Prostate gland (tissue), 2 donors: ENCODE results near the gene DOK3. TPM values are rescaled to one million over a fixed set of nuclear protein-coding genes. Genes with fewer than 3 reads are reported as not detected.

Source experiments
- DNase-seq: peaks from one replicate; pipeline ENCODE4 v3.0.0-alpha.2; 2019; ENCODE audit warnings: low spot score
- H3K27ac ChIP-seq, 2 donors: fragments of 200-600 bp; sonication (generic); 2 replicates each; pipeline ENCODE4 v1.5.1; 2017 to 2019
- H3K27me3 ChIP-seq: fragments of 200-600 bp; sonication (generic); replicated peaks from 2 replicates; pipeline ENCODE4 v1.5.1; 2019; ENCODE audit not compliant: insufficient read depth
- H3K36me3 ChIP-seq, 2 donors: fragments of 200-600 bp; sonication (generic); 1 replicate in 1 of 2; 2 replicates in 1 of 2; pipeline versions ENCODE4 v1.5.1 to v1.8.1; 2017 to 2019
- H3K4me1 ChIP-seq: fragments of 200-600 bp; sonication (generic); replicated peaks from 2 replicates; pipeline ENCODE4 v1.5.1; 2019
- H3K4me3 ChIP-seq, 2 donors: fragments of 200-600 bp; sonication (generic); 2 replicates each; pipeline ENCODE4 v1.5.1; 2017 to 2019
- H3K9me3 ChIP-seq: fragments of 200-600 bp; sonication (generic); 2 replicates; pipeline ENCODE4 v1.5.1; 2017
- POLR2A ChIP-seq: fragments of 450-650 bp; IDR thresholded peaks from one replicate; pipeline ENCODE4 v1.6.1; 2016; ENCODE audit warnings: antibody characterized with exemption, mild to moderate bottlenecking
- POLR2AphosphoS5 ChIP-seq: sonication (generic); formaldehyde crosslinking; IDR thresholded peaks from one replicate; pipeline ENCODE4 v1.6.1; 2017; ENCODE audit warnings: antibody characterized with exemption
- WGBS: methylation state at CpG from one replicate; pipeline ENCODE4 v1.1.5; 2018; 5-methylcytosine and 5-hydroxymethylcytosine counted together
- intact Hi-C: fragments of 100-400 bp; cut with DNase I; formaldehyde crosslinking; loops from one replicate; pipeline ENCODE4 v1.14.2; 2022
- total RNA-seq, 2 donors: library from RNA; depleted of rRNA; stranded (reverse); fragments of >200 nt; gene quantifications; one replicate each; pipeline ENCODE4 v1.1.0, GENCODE V29; 2016
- TF ChIP-seq, protein P1 (sequence below), 4 experiments: fragments of 200-600 bp in 2 of 4; fragments of 450-650 bp in 2 of 4; sonication (generic) in 2 of 4; IDR thresholded peaks; 1 replicate in 3 of 4; 2 replicates in 1 of 4; pipeline ENCODE4 v1.5.1; 2016 to 2019; ENCODE audit warnings: antibody characterized with exemption in 4 of 4, mild to moderate bottlenecking in 2 of 4, moderate library complexity in 2 of 4

DOK3 gene
- total RNA-seq, 2 donors from 2014 or later = 5.0 to 10.4 TPM

DNA sequence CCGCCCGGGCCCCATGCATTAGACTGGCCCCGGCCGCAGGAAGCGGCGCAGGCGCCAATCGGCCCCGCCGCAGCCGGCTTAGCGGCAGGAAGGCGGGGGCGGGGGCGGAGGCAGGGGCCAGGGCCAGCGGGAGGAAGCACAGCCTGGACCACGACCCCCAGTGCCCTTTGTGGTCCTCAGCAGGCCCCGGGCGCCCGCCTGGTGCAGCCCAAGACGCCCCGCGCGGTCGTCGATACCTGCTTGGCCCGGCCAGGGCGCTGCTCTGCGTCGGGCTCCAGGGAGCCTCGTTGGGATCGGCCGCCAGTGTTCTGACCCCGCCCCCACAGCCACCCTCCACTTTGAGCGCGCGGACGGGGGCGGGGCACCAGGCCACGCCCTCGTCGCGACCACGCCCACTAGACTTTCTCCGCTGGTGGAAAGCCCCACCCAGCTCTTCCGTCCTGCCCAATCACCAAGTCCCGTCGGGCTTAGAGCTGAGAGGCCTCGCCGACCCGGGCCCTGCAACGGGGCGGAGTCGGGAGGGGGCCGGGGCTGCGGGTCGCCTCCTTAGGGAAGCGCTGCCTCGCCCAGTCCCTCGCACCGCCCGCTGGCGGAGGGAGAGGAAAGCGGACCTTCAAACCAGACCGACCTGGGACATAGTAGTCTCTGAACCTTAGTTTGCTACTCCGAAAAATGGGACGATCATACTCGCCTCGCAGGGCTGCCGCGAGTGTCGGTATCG, 12.2 kb downstream of the DOK3 start, which contains the start of gene PDLIM7:
PDLIM7 (minus strand) TSS at position 313 of the 721 bp plus-strand sequence. CDS start 1,092 bp downstream, outside the sequence.
- WGBS = 1% methylated on average over 58 of the region's 73 CpGs
- Histone ChIP-seq H3K27ac (peak within 1 kb of the TSS; percentile 86 to 92), H3K27me3 (no peaks in the 10 kb centered on the region), H3K9me3 (no peaks in the 10 kb centered on the region), H3K4me3 (peak within 1 kb of the TSS; percentile 57 to 78), H3K4me1 (peaks cover 4% of the 10 kb centered on the region), H3K36me3 (no peaks in the 10 kb centered on the region)
- TF ChIP-seq POLR2A (peak; percentile 95), POLR2AphosphoS5 (peak; percentile 95)
- TF ChIP-seq, protein P1, sequence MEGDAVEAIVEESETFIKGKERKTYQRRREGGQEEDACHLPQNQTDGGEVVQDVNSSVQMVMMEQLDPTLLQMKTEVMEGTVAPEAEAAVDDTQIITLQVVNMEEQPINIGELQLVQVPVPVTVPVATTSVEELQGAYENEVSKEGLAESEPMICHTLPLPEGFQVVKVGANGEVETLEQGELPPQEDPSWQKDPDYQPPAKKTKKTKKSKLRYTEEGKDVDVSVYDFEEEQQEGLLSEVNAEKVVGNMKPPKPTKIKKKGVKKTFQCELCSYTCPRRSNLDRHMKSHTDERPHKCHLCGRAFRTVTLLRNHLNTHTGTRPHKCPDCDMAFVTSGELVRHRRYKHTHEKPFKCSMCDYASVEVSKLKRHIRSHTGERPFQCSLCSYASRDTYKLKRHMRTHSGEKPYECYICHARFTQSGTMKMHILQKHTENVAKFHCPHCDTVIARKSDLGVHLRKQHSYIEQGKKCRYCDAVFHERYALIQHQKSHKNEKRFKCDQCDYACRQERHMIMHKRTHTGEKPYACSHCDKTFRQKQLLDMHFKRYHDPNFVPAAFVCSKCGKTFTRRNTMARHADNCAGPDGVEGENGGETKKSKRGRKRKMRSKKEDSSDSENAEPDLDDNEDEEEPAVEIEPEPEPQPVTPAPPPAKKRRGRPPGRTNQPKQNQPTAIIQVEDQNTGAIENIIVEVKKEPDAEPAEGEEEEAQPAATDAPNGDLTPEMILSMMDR (IDR thresholded peaks at IDR 0.05) = peak in 1 of 4 experiments; percentile 5
- peak; percentile 95 for DNase-seq
- intact Hi-C loops = loop anchor here (2.0 kb wide), 1 partner anchor 43 kb away; no protein-coding TSS in a partner anchor

DNA sequence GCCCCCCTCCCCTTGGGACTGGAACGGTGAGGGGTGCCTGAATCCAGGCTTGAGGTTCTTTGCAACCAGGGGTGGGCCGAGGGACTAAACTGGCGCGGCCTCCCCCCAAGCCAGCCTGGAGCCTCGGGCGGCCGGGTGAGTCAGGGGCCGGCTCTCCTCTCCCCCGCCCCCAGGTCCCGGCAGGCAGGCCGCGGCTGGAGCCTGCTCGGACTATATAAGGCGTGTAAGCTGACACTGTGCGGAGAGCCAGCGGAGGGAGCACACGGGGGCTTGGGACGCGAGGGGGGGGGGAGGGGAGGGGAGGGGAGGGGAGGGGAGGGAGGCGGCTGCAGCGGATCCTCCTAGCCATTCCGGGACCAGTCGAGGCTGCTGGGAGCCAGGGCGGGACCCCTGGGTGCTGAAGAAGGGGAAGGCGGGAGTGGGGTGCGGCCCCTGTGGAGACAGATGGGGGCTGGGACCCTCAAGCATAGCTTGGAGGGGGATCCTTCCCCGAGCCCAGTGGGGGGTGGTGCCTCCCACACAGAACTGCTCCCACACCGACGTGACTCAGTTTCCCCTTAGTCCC, 12.8 kb downstream of the DOK3 start:
- no peaks in the 10 kb centered on the region for H3K9me3 ChIP-seq
- no peaks in the 10 kb centered on the region for H3K27me3 ChIP-seq
- intact Hi-C loops = no loop called here
- peak overlapping the region; percentile 86 to 92 for H3K27ac ChIP-seq
- H3K4me1 ChIP-seq = peaks cover 4% of the 10 kb centered on the region
- no peaks in the 10 kb centered on the region for H3K36me3 ChIP-seq
- H3K4me3 ChIP-seq = peak overlapping the region; percentile 57 to 78
- TF ChIP-seq, protein P1 (IDR thresholded peaks at IDR 0.05) = no peak
- TF ChIP-seq POLR2AphosphoS5 = no peak
- peak; percentile 53 for TF ChIP-seq POLR2A
- peak; percentile 54 for DNase-seq
- WGBS = 4% methylated on average over 29 of the region's 29 CpGs

DNA sequence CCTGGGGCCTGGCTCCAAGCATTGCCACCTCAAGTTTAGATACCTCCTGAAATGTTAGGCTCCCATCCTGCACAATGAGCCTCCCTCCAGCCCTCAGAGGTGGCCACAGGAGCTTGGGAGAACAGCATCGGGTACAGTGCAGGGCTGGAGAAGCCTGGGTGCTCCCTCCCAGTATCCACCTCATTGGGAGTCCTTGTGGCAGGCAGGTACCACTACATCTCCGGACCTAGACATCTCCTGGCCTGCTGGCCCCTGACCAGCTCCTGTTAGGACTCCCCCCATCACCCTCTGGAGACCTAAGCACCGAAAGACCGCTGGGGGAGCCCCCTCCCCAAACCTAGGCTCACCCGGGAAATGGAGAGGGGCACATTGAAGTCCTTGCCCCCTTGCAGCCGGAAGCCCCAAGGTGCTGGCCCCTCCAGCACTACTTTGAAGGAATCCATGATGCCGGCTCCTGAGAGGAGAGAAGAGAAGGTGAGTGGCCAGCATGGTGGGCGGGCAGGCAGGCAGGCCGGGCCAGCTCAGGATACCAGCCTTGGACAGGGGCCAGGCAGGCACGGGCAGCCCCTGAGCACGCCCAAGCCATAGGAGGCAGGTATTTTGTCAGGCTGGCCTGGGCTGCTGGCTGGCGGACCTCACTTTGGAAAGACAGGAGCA, 13.4 kb downstream of the DOK3 start:
- TF ChIP-seq POLR2A = no peak
- TF ChIP-seq, protein P1 (IDR thresholded peaks at IDR 0.05) = peak in 1 of 4 experiments; percentile 36

DNA sequence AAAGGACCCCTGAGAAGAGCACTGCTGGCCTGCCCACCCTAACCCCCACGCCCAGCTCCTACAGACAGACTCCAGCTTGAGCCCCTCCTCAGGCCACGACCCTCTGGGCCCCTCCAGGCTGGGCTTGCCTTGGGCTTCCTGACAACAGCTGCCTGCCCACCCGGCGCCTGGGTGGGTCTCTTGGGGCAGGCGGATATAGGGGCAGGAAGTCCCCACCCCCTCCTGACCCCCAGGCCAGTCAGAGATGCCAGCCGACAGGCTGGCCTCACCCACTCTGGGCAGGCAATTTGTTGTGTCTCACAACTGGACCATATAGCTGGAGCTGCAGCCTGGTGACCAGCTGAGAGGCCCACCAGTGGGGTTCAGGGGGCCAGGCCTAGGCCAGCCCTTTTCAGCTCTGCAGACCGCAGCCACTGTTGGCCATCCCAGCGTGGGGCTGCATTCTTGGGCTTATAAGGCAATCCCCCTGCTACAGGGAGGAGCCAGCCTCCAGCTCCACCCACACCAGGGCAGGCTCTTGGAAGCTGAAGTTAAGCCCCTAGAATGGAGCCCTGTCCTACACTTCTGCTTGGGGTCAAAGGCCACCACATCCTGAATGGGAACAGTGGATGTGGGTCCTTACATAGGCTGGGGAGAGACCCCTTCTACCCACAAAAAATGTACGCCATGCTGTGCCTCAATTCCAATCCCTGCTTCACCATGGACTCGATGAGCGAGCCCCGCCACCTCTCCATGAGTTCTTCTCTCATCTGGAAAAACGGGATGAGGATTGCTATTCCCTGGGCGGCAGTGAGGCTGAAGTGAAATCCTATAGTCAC, 14.2 kb downstream of the DOK3 start:
- Histone ChIP-seq H3K4me3 (peak overlapping the region; percentile 57 to 78), H3K4me1 (peaks cover 4% of the 10 kb centered on the region), H3K9me3 (no peaks in the 10 kb centered on the region), H3K27ac (peak overlapping the region; percentile 86 to 92), H3K27me3 (no peaks in the 10 kb centered on the region), H3K36me3 (no peaks in the 10 kb centered on the region)
- WGBS = 62% methylated on average over 12 of the region's 14 CpGs
- intact Hi-C loops = no loop called here
- TF ChIP-seq, protein P1 (IDR thresholded peaks at IDR 0.05) = no peak
- peak; percentile 50 for TF ChIP-seq POLR2AphosphoS5
- DNase-seq = no peak

More for the DNA sequence above, 13.4 kb downstream of the DOK3 start:
- intact Hi-C loops = no loop called here
- peak overlapping the region; percentile 86 to 92 for H3K27ac ChIP-seq
- WGBS = 17% methylated on average over 11 of the region's 12 CpGs
- H3K27me3 ChIP-seq = no peaks in the 10 kb centered on the region
- no peaks in the 10 kb centered on the region for H3K36me3 ChIP-seq
- peaks cover 4% of the 10 kb centered on the region for H3K4me1 ChIP-seq
- H3K9me3 ChIP-seq = no peaks in the 10 kb centered on the region
- peak overlapping the region; percentile 57 to 78 for H3K4me3 ChIP-seq
- no peak for DNase-seq
